ENCODE data around the gene NEURL1.

DNA sequence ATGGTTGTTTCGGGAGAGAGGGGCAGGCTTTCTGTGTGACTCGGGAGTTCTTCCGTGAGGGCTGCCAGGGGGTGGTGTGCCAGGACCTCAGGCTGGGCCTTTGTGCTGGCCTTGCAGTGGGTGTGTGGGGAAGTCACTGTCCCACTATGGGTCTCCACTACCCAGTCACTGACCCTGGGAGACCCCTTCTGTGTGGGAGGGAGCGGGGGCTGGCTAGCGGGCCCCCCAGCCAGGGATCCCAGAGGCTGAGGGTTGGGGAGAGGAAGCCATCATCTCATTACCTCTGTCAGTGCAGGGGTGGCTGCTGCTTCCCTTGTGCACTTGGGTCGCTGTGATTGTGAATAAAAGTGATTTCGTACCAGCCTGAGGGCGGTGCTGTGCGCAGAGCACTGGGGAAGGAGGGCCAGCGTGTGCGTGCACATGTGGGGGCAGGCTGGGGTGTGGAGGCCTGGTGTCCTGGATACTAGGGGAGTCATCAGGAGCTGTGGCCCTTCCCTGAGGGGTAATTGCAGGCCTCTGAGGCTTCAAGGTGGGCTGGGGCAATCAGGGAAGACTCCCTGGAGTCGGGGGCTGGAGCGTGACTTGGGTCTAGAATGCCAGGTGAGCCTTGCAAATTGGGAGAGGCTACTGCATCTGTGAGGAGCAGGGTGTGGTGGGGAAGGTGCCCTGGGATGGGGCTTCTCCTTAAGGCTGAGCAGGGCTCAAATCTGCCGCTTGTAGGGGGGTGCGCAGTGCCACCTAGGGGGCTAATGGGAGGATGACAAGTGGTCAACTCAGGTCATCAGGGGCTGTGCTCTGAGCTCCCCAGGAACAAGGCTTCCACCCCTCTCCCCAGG is 98.9 kb downstream of the NEURL1 start:
- TF ChIP-seq, protein P1, sequence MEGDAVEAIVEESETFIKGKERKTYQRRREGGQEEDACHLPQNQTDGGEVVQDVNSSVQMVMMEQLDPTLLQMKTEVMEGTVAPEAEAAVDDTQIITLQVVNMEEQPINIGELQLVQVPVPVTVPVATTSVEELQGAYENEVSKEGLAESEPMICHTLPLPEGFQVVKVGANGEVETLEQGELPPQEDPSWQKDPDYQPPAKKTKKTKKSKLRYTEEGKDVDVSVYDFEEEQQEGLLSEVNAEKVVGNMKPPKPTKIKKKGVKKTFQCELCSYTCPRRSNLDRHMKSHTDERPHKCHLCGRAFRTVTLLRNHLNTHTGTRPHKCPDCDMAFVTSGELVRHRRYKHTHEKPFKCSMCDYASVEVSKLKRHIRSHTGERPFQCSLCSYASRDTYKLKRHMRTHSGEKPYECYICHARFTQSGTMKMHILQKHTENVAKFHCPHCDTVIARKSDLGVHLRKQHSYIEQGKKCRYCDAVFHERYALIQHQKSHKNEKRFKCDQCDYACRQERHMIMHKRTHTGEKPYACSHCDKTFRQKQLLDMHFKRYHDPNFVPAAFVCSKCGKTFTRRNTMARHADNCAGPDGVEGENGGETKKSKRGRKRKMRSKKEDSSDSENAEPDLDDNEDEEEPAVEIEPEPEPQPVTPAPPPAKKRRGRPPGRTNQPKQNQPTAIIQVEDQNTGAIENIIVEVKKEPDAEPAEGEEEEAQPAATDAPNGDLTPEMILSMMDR (conservative IDR thresholded peaks at IDR 0.05): peak; percentile 85
- no peak for TF ChIP-seq ZFX (IDR thresholded peaks at IDR 0.05)

Measured in C4-2B (cell line).